K562 (cell line): ENCODE measurements around the gene TUBD1. TPM values are rescaled to one million over a fixed set of nuclear protein-coding genes. Genes with fewer than 3 reads are reported as not detected.

Experiments used
- ARID1B ChIP-seq: fragments of 450-650 bp; IDR thresholded peaks from 2 replicates; pipeline ENCODE4 v1.6.1; 2016; ENCODE audit warnings: antibody characterized with exemption, mild to moderate bottlenecking, inconsistent platforms
- ATF7 ChIP-seq: fragments of 450-650 bp; IDR thresholded peaks from 2 replicates; pipeline ENCODE4 v1.7.1; 2014; ENCODE audit warnings: mild to moderate bottlenecking, moderate library complexity
- BCOR ChIP-seq: fragments of 450-650 bp; IDR thresholded peaks from 2 replicates; pipeline ENCODE4 v1.6.1; 2016
- CBX3 ChIP-seq, 2 experiments: IDR thresholded peaks; 1 replicate in 1 of 2; 2 replicates in 1 of 2; pipeline ENCODE4 v1.6.1; 2012; ENCODE audit warnings: inconsistent platforms in 2 of 2, low read length in 2 of 2, borderline replicate concordance in 1 of 2, control low read depth in 1 of 2
- CEBPG ChIP-seq, 3 experiments: fragments of 200-800 bp in 1 of 3; sonication (Bioruptor generic) in 1 of 3; sonication (generic) in 1 of 3; formaldehyde crosslinking in 1 of 3; IDR thresholded peaks in 2 of 3; conservative IDR thresholded peaks in 1 of 3; 2 replicates each; pipeline versions ENCODE4 v1.6.1 to v1.8.0; 2016 to 2022; ENCODE audit warnings: missing compliant biosample characterization in 2 of 3, missing genetic modification characterization in 2 of 3, mild to moderate bottlenecking in 1 of 3, missing genetic modification reagents in 1 of 3
- DPF2 ChIP-seq: fragments of 450-650 bp; IDR thresholded peaks from 2 replicates; pipeline ENCODE4 v1.6.1; 2016
- NONO ChIP-seq, 2 experiments: fragments of 200-400 bp in 1 of 2; fragments of 450-650 bp in 1 of 2; formaldehyde crosslinking in 1 of 2; IDR thresholded peaks; 2 replicates each; pipeline ENCODE4 v1.6.1; 2017; ENCODE audit warnings: low read depth in 2 of 2, mild to moderate bottlenecking in 2 of 2, moderate library complexity in 2 of 2, low read length in 1 of 2
- PRDM10 ChIP-seq: fragments of 450-650 bp; IDR thresholded peaks from 2 replicates; pipeline ENCODE4 v1.6.1; 2018; ENCODE audit not compliant: partially characterized antibody
- SETDB1 ChIP-seq: IDR thresholded peaks from one replicate; pipeline ENCODE4 v1.6.1; 2012; ENCODE audit warnings: low read length, control low read depth, inconsistent platforms
- SIX5 ChIP-seq, 2 experiments: IDR thresholded peaks; 2 replicates each; pipeline ENCODE4 v1.6.1; 2011; ENCODE audit warnings: low read length in 2 of 2, borderline replicate concordance in 1 of 2, low read depth in 1 of 2, mild to moderate bottlenecking in 1 of 2, moderate library complexity in 1 of 2; ENCODE audit not compliant: insufficient read depth in 1 of 2
- SMAD1 ChIP-seq: fragments of 150-350 bp; IDR thresholded peaks from 2 replicates; pipeline ENCODE4 v1.6.1; 2014; ENCODE audit warnings: low read length, low read depth; ENCODE audit not compliant: partially characterized antibody
- SMAD4 ChIP-seq: fragments of 250-450 bp; sonication (Bioruptor Pico); conservative IDR thresholded peaks from 2 replicates; pipeline ENCODE4 v1.8.0; 2021; ENCODE audit warnings: inconsistent platforms, mild to moderate bottlenecking, moderate library complexity
- polyA plus RNA-seq, 8 experiments: library from polyadenylated mRNA; depleted of rRNA in 4 of 8; stranded (reverse) in 5 of 8; unstranded in 3 of 8; fragments of >200 nt; fragmentation: Nextera tagmentation in 2 of 8; fragmentation: Illumina TruSeq in 1 of 8; extraction: Ambion mirVana in 2 of 8; extraction: Trizol in 1 of 8; gene quantifications; 2 replicates each; pipeline versions ENCODE4 v1.2.1 to v1.2.3, GENCODE V29; 2011 to 2014; ENCODE audit warnings: inconsistent platforms in 1 of 8, missing spikeins in 1 of 8
- total RNA-seq, 7 experiments: library from RNA; depleted of rRNA in 6 of 7; stranded (reverse); fragments of >200 nt in 6 of 7; fragmentation: Illumina TruSeq in 2 of 7; extraction: Trizol in 2 of 7; gene quantifications; 2 replicates each; pipeline versions ENCODE4 v1.2.1 to v1.2.3, GENCODE V29; 2011 to 2021; ENCODE audit warnings: low replicate concordance in 1 of 7
- TF ChIP-seq, protein P1 (sequence below): IDR thresholded peaks from 3 replicates; pipeline ENCODE4 v1.6.1; 2011; ENCODE audit warnings: borderline replicate concordance, mild to moderate bottlenecking; ENCODE audit not compliant: insufficient read length, insufficient read depth
- TF ChIP-seq, protein P2 (sequence below), 2 experiments: fragments of 450-650 bp; IDR thresholded peaks; 2 replicates each; pipeline ENCODE4 v1.6.1; 2016; ENCODE audit warnings: mild to moderate bottlenecking in 2 of 2, borderline replicate concordance in 1 of 2, low read depth in 1 of 2, moderate library complexity in 1 of 2

Gene TUBD1
- total and polyA plus RNA-seq, 9 of the 15 experiments (the other 6 are each of a cell fraction or from before 2014, with no cell fraction given) = 10.8 to 35.3 (median 17.9) TPM

DNA sequence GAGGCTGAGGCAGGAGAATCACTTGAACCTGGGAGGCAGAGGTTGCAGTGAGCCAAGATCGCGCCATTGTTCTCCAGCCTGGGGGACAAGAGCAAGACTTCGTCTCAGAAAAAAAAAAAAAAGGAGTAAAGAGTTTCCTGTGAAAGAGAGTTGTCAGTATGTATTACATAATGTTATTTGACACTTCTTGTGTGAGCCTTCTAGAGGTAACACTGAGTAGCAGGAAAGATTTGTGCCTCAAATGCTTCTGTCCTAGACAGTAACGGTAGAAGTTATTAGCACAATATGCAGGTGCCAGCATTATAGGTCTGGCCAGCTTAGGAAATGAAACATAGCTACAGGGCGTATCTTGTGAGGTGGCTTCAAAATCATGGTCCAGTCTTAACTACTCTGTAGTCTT, 6.4 kb upstream of the TUBD1 start (continued):
- TF ChIP-seq ARID1B (0 out of 2 replicates have a peak, but pooled peaks have one; percentile 8), CEBPG (CRISPR knock-in tag; IDR thresholded peaks at IDR 0.05) (no peak), CEBPG (tag; conservative IDR thresholded peaks at IDR 0.05 in 1 of 2, IDR thresholded peaks at IDR 0.05 in 1 of 2) (peak in 1 of 2 experiments; percentile 42; a peak in 1 of 4 replicates), SIX5 (IDR thresholded peaks at IDR 0.05; ENCODE audit: borderline replicate concordance in 1 of 2, insufficient read depth in 1 of 2, low read depth in 1 of 2, low read length in 2 of 2) (peak in 1 of 2 experiments; percentile 30; a peak in 1 of 4 replicates), CBX3 (IDR thresholded peaks at IDR 0.05; ENCODE audit: borderline replicate concordance in 1 of 2, low read length in 2 of 2) (0 out of 3 replicates have a peak, but pooled peaks of 1 of the 2 experiments have one; percentile 27), SMAD1 (peak; percentile 86), DPF2 (0 out of 2 replicates have a peak, but pooled peaks have one; percentile 36), SETDB1 (no peak), SMAD4 (CRISPR knock-in tag) (0 out of 2 replicates have a peak, but pooled peaks have one; percentile 45), NONO (IDR thresholded peaks at IDR 0.05; ENCODE audit: low read depth in 2 of 2, low read length in 1 of 2) (no peak), ATF7 (peak; percentile 81), PRDM10 (peak; percentile 67), BCOR (0 out of 2 replicates have a peak, but pooled peaks have one; percentile 22)
- TF ChIP-seq, protein P1, sequence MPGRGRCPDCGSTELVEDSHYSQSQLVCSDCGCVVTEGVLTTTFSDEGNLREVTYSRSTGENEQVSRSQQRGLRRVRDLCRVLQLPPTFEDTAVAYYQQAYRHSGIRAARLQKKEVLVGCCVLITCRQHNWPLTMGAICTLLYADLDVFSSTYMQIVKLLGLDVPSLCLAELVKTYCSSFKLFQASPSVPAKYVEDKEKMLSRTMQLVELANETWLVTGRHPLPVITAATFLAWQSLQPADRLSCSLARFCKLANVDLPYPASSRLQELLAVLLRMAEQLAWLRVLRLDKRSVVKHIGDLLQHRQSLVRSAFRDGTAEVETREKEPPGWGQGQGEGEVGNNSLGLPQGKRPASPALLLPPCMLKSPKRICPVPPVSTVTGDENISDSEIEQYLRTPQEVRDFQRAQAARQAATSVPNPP = no peak
- TF ChIP-seq, protein P2, sequence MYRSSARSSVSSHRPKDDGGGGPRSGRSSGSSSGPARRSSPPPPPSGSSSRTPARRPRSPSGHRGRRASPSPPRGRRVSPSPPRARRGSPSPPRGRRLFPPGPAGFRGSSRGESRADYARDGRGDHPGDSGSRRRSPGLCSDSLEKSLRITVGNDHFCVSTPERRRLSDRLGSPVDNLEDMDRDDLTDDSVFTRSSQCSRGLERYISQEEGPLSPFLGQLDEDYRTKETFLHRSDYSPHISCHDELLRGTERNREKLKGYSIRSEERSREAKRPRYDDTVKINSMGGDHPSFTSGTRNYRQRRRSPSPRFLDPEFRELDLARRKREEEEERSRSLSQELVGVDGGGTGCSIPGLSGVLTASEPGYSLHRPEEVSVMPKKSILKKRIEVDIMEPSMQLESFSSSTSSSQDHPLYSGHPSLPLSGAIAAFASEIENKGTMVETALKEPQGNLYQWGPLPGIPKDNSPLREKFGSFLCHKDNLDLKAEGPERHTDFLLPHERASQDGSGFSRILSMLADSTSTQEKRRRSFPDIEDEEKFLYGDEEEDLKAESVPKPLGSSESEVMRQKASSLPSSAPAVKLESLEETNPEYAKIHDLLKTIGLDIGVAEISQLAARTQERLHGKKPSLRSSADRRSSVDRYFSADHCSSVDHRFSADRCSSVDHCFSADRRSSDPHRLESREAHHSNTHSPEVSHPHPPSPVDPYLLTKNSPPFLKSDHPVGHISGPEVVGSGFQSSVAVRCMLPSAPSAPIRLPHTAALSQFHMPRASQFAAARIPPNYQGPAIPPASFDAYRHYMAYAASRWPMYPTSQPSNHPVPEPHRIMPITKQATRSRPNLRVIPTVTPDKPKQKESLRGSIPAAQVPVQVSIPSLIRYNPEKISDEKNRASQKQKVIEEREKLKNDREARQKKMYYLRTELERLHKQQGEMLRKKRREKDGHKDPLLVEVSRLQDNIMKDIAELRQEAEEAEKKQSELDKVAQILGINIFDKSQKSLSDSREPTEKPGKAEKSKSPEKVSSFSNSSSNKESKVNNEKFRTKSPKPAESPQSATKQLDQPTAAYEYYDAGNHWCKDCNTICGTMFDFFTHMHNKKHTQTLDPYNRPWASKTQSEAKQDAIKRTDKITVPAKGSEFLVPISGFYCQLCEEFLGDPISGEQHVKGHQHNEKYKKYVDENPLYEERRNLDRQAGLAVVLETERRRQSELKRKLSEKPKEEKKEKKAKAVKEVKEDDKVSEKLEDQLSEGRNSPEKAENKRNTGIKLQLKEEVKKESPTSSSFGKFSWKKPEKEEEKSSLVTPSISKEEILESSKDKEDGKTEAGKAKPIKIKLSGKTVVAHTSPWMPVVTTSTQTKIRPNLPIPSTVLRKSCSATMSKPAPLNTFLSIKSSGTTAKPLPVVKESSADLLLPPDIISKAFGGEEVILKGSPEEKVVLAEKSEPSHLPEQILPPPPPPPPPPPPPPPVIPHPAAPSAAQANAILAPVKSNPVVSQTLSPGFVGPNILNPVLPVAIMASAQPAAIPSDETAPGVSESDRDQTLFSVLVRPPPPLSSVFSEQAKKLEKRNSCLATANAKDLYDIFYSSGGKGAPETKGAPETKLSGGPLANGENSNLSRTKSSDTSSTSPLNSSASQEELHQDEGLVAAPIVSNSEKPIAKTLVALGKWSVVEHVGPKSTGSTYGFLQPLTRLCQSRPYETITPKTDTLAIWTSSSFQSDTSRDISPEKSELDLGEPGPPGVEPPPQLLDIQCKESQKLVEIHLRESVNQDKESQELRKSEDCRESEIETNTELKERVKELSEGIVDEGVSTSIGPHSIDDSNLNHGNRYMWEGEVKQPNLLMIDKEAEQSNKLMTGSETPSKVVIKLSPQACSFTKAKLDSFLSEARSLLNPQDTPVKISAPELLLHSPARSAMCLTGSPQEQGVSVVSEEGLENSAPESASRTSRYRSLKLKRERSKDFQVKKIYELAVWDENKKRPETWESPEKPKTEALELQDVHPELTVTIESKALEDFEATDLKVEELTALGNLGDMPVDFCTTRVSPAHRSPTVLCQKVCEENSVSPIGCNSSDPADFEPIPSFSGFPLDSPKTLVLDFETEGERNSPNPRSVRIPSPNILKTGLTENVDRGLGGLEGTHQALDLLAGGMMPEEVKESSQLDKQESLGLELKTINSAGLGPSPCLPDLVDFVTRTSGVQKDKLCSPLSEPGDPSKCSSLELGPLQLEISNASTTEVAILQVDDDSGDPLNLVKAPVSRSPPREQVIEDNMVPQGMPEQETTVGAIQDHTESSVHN (IDR thresholded peaks at IDR 0.05; ENCODE audit: borderline replicate concordance in 1 of 2, low read depth in 1 of 2) = no peak
